B cell (primary cell): ENCODE results near the gene AURKA. TPM values are rescaled to one million over a fixed set of nuclear protein-coding genes. Genes with fewer than 3 reads are reported as not detected.

ENCODE experiments used
- ATAC-seq: fragments of 200-7000 bp; cut with Tn5 transposase; one replicate; pipeline ENCODE4 v1.10.0; 2021; ENCODE audit warnings: low read depth, mild to moderate bottlenecking, moderate number of reproducible peaks, moderate library complexity
- CTCF ChIA-PET: fragments of 350-600 bp; sonication (Branson Sonifier 250); formaldehyde crosslinking; loops from one replicate; lab custom pipeline; 2021; ENCODE audit warnings: antibody characterized with exemption, inconsistent platforms; lab: Charles Lee
- POLR2A ChIA-PET: fragments of 350-600 bp; sonication (Branson Sonifier 250); formaldehyde crosslinking; loops from one replicate; lab custom pipeline; 2021; ENCODE audit warnings: antibody characterized with exemption; lab: Charles Lee
- DNase-seq: peaks from one replicate; pipeline ENCODE4 v3.0.0; 2013
- H2AFZ ChIP-seq: 2 replicates; pipeline ENCODE4 v1.6.1; 2012; ENCODE audit warnings: mild to moderate bottlenecking, low read depth, low read length; ENCODE audit not compliant: insufficient read depth, poor library complexity, severe bottlenecking
- H3K27ac ChIP-seq, 2 donors: 1 replicate in 1 of 2; 2 replicates in 1 of 2; pipeline ENCODE4 v1.5.1; 2012 to 2013; ENCODE audit warnings: low read length in 2 of 2, mild to moderate bottlenecking in 2 of 2, moderate library complexity in 1 of 2
- H3K27me3 ChIP-seq, 4 experiments: fragments of 200-600 bp in 1 of 4; sonication (generic) in 1 of 4; replicated peaks in 1 of 4; 1 replicate in 2 of 4; 2 replicates in 2 of 4; pipeline versions ENCODE4 v1.6.1 to v1.7.0; 2013 to 2016; ENCODE audit warnings: low read length in 3 of 4, mild to moderate bottlenecking in 2 of 4, mixed read lengths in 1 of 4, moderate library complexity in 1 of 4; ENCODE audit not compliant: insufficient read depth in 4 of 4, control insufficient read depth in 3 of 4; ENCODE audit errors: control extremely low read depth in 1 of 4
- H3K36me3 ChIP-seq, 2 experiments: replicated peaks in 1 of 2; 1 replicate in 1 of 2; 2 replicates in 1 of 2; pipeline versions ENCODE4 v1.6.1 to v1.7.1; 2013; ENCODE audit warnings: low read length in 1 of 2; ENCODE audit not compliant: insufficient read depth in 2 of 2, control insufficient read depth in 1 of 2; ENCODE audit errors: control extremely low read depth in 1 of 2, extremely low read depth in 1 of 2
- H3K4me1 ChIP-seq, 2 donors: fragments of 200-600 bp in 1 of 2; sonication (generic) in 1 of 2; 1 replicate in 1 of 2; 2 replicates in 1 of 2; pipeline versions ENCODE4 v1.5.1 to v1.6.1; 2013 to 2017; ENCODE audit warnings: low read length in 2 of 2; ENCODE audit not compliant: control insufficient read depth in 2 of 2, insufficient read depth in 2 of 2
- H3K4me2 ChIP-seq: replicated peaks from 2 replicates; pipeline ENCODE3; 2012; ENCODE audit warnings: mild to moderate bottlenecking, low read depth, low read length; ENCODE audit not compliant: poor library complexity, severe bottlenecking
- H3K4me3 ChIP-seq, 5 experiments: fragments of 200-600 bp in 1 of 5; sonication (generic) in 1 of 5; 1 replicate in 3 of 5; 2 replicates in 2 of 5; pipeline versions ENCODE4 v1.5.1 to v1.7.0; 2011 to 2016; ENCODE audit warnings: low read length in 4 of 5, mild to moderate bottlenecking in 4 of 5, low read depth in 2 of 5, control low read depth in 1 of 5, moderate library complexity in 1 of 5; ENCODE audit not compliant: insufficient read depth in 1 of 5; ENCODE audit errors: control extremely low read depth in 1 of 5, extremely low read depth in 1 of 5
- H3K79me2 ChIP-seq: fragments of 200-600 bp; sonication (generic); one replicate; pipeline ENCODE4 v1.6.0; 2016; ENCODE audit warnings: low read length; ENCODE audit not compliant: control insufficient read depth, insufficient read depth
- H3K9ac ChIP-seq: fragments of 200-600 bp; sonication (generic); 2 replicates; pipeline ENCODE4 v1.6.1; 2017; ENCODE audit warnings: mild to moderate bottlenecking, low read length, moderate library complexity
- H3K9me3 ChIP-seq, 3 donors: one replicate each; pipeline versions ENCODE4 v1.6.1 to v1.7.1; 2013; ENCODE audit warnings: low read length in 2 of 3; ENCODE audit not compliant: control insufficient read depth in 2 of 3, insufficient read depth in 1 of 3; ENCODE audit errors: control extremely low read depth in 1 of 3
- H4K20me1 ChIP-seq: 2 replicates; pipeline ENCODE4 v1.6.0; 2012; ENCODE audit warnings: mild to moderate bottlenecking, low read length; ENCODE audit not compliant: insufficient read depth, control insufficient read depth, poor library complexity, severe bottlenecking
- H3K27ac Mint-ChIP-seq: one replicate; pipeline ENCODE4 v1.8.0; 2021; ENCODE audit warnings: mixed read lengths
- H3K27me3 Mint-ChIP-seq: one replicate; pipeline ENCODE4 v1.8.0; 2021; ENCODE audit warnings: mixed read lengths
- H3K4me1 Mint-ChIP-seq: one replicate; pipeline ENCODE4 v1.8.0; 2021; ENCODE audit warnings: mixed read lengths
- H3K4me3 Mint-ChIP-seq: one replicate; pipeline ENCODE4 v1.8.0; 2021; ENCODE audit warnings: mixed read lengths
- H3K9me3 Mint-ChIP-seq: one replicate; pipeline ENCODE4 v1.8.0; 2022; ENCODE audit warnings: mixed read lengths; ENCODE audit not compliant: insufficient read depth
- CTCF ChIP-seq: fragments of 200-600 bp; IDR thresholded peaks from one replicate; pipeline ENCODE4 v1.8.0; 2022; ENCODE audit warnings: antibody characterized with exemption, mild to moderate bottlenecking
- EZH2 ChIP-seq: IDR thresholded peaks from 2 replicates; pipeline ENCODE4 v1.6.1; 2012; ENCODE audit warnings: borderline replicate concordance, low read depth, mild to moderate bottlenecking, moderate library complexity, low read length; ENCODE audit not compliant: insufficient read depth, poor library complexity, severe bottlenecking
- WGBS: methylation state at CpG from one replicate; pipeline ENCODE4 v1.1.5; 2013; ENCODE audit warnings: missing lambda C conversion rate; ENCODE audit not compliant: insufficient coverage; 5-methylcytosine and 5-hydroxymethylcytosine counted together
- intact Hi-C: fragments of 100-400 bp; cut with micrococcal nuclease; formaldehyde crosslinking; loops from one replicate; pipeline ENCODE4 v1.10.0; 2022
- polyA plus RNA-seq: library from polyadenylated mRNA; depleted of rRNA; stranded (reverse); fragments of >200 nt; gene quantifications from 2 replicates; pipeline ENCODE4 v1.2.3, GENCODE V29; 2012
- total RNA-seq, 2 donors: library from RNA; stranded (reverse); fragments of 120-200 nt in 1 of 2; gene quantifications; 1 replicate in 1 of 2; 2 replicates in 1 of 2; pipeline versions ENCODE4 v1.2.3 to v1.2.4, GENCODE V29; 2013 to 2022

AURKA gene
- total and polyA plus RNA-seq, 2 donors (not counting 1 experiment from before 2014, with no cell fraction given) = 0.86 to 3.9 TPM

GRCh38 chr20:56345911-56346310, 46.1 kb downstream of the AURKA start:
- WGBS = 90% methylated on average over 8 of the region's 8 CpGs
- Mint-ChIP-seq H3K4me3 (no peak overlapping the region), H3K27me3 (peaks cover 70% of the 10 kb centered on the region), H3K4me1 (peaks cover 5% of the 10 kb centered on the region), H3K27ac (no peak overlapping the region), H3K9me3 (no peaks in the 10 kb centered on the region)
- ChIA-PET CTCF (no interaction called here), POLR2A (no interaction called here)
- DNase-seq = no peak
- Histone ChIP-seq H3K9ac (no peak overlapping the region), H3K36me3 (no peaks in the 10 kb centered on the region), H3K4me1 (no peaks in the 10 kb centered on the region), H3K4me2 (no peak overlapping the region), H3K4me3 (no peak overlapping the region), H3K27ac (no peak overlapping the region), H3K27me3 (peaks cover 0 to 37% (median 13%) of the 10 kb centered on the region in 4 experiments), H4K20me1 (no peaks in the 10 kb centered on the region), H2AFZ (no peak overlapping the region), H3K79me2 (no peaks in the 10 kb centered on the region), H3K9me3 (no peaks in the 10 kb centered on the region)
- no peak for ATAC-seq
- no peak for TF ChIP-seq EZH2
- TF ChIP-seq CTCF = no peak
- intact Hi-C loops = no loop called here

GRCh38 chr20:56343861-56344381, 48.1 kb downstream of the AURKA start:
- no peak for DNase-seq

More at GRCh38 chr20:56343861-56344381, 48.1 kb downstream of the AURKA start:
- Histone ChIP-seq H3K36me3 (no peaks in the 10 kb centered on the region), H3K4me3 (no peak overlapping the region), H3K4me2 (peak overlapping the region; percentile 18), H3K27me3 (peaks cover 0 to 28% (median 13%) of the 10 kb centered on the region in 4 experiments), H2AFZ (peak overlapping the region; percentile 6), H4K20me1 (no peaks in the 10 kb centered on the region), H3K4me1 (no peaks in the 10 kb centered on the region), H3K27ac (no peak overlapping the region), H3K9me3 (no peaks in the 10 kb centered on the region), H3K79me2 (no peaks in the 10 kb centered on the region), H3K9ac (no peak overlapping the region)
- WGBS = 5% methylated on average over 41 of the region's 41 CpGs
- no peak overlapping the region for H3K4me3 Mint-ChIP-seq
- TF ChIP-seq EZH2 = no peak
- TF ChIP-seq CTCF = no peak
- peaks cover 71% of the 10 kb centered on the region for H3K27me3 Mint-ChIP-seq
- no peak for ATAC-seq
- no peak overlapping the region for H3K27ac Mint-ChIP-seq
- intact Hi-C loops = no loop called here
- ChIA-PET POLR2A (no interaction called here), CTCF (interaction anchor here (0.8 kb wide), 1 partner anchor 25 kb away, joined by 3 read pairs; no protein-coding TSS in a partner anchor)
- H3K9me3 Mint-ChIP-seq = no peaks in the 10 kb centered on the region
- peaks cover 5% of the 10 kb centered on the region for H3K4me1 Mint-ChIP-seq
